ENCODE data around the gene LYVE1. TPM values are rescaled to one million over a fixed set of nuclear protein-coding genes. Genes with fewer than 3 reads are reported as not detected.

Gene LYVE1
- polyA plus RNA-seq, 3 donors: 12.3 to 113 (median 112) TPM

DNA sequence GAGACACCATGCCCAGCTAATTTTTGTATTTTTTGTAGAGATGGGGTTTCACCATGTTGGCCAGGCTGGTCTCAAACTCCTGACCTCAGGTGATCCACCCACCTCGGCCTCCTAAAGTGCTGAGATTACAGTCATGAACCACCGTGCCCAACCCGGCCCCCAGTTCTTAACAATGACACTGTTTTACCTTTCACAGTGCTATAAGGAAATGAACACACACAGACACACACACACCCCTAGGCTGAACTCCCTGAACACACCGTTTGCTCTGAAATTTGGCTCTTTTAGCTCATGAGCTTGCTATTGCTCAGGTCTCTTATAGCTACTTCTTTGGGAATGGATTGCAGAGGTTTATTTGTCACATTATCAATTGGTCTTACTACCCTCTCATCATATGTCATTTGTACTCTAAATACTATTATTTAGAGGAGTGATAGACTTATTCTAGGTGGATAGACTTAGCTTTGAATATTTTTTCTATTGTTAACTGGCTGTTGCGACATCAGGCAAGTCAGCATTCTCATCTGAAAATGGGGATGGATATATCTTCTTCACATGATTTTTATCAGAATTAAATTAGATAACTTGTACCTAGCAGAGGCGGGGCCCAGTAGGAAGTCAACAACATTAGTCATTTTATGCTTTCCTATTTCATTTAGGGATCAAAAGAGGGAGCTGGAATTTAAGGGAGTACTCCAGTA, 2.1 kb downstream of the LYVE1 start:
- H3K27ac ChIP-seq (ENCODE audit: low read depth, low read length): no peak overlapping the region
- WGBS, 3 donors: 73 to 77% (median 76%) methylated on average over 6 of the region's 6 CpGs

- 84 to 91% (median 84%) methylated on average over 4 of the region's 4 CpGs for WGBS, 3 donors
- H3K27ac ChIP-seq (ENCODE audit: low read depth, low read length): no peak overlapping the region
Measured at GRCh38 chr11:10565493-10565892, 3.0 kb downstream of the LYVE1 start.

- H3K27ac ChIP-seq (ENCODE audit: low read depth, low read length): no peak overlapping the region
- WGBS, 3 donors: 54 to 67% (median 56%) methylated on average over 1 of the region's 1 CpG
Measured at GRCh38 chr11:10564696-10565318, 3.7 kb downstream of the LYVE1 start.

DNA sequence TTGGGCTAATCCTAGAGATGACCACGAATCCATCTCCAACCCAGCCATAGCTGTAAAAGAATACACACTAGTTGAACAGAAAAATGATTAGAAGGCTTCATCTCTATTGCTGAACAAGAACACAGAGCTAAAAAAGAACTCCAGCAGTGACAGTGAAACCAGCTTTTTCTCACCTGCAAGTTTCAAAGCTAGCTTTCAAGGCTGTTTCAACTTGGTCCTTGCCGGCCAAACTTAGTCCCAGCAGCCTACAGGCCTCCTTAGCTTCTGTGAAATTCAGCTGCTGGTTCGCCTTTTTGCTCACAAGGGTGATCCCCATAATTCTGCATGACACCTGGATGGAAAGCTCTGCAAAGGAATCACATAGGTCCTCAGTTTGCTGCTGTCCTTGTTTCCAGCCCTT, 4.4 kb downstream of the LYVE1 start:
- H3K27ac ChIP-seq (ENCODE audit: low read depth, low read length): no peak overlapping the region
- WGBS, 3 donors: 80 to 91% (median 90%) methylated on average over 3 of the region's 3 CpGs

DNA sequence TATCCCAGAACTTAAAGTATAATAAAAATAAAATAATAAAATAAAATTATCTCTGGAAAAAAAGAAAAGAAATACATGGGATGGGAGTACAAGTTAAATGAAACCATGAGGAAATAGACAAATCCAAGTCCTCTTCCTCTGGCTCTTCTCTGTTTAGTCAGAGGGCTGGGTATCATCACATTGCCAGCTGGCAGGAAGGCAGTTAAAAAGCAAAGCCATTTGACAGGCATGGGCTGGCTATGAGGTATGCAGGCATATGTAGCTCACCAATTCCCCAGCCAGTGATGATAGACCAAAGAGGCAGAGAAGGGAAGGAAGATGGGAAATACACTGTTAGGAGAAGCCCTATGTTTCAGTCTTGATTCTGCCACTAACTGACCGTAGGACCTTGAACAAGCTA, 6.5 kb downstream of the LYVE1 start:
- H3K27ac ChIP-seq (ENCODE audit: low read depth, low read length): no peak overlapping the region
- WGBS, 3 donors: 81 to 95% (median 89%) methylated on average over 1 of the region's 1 CpG

DNA sequence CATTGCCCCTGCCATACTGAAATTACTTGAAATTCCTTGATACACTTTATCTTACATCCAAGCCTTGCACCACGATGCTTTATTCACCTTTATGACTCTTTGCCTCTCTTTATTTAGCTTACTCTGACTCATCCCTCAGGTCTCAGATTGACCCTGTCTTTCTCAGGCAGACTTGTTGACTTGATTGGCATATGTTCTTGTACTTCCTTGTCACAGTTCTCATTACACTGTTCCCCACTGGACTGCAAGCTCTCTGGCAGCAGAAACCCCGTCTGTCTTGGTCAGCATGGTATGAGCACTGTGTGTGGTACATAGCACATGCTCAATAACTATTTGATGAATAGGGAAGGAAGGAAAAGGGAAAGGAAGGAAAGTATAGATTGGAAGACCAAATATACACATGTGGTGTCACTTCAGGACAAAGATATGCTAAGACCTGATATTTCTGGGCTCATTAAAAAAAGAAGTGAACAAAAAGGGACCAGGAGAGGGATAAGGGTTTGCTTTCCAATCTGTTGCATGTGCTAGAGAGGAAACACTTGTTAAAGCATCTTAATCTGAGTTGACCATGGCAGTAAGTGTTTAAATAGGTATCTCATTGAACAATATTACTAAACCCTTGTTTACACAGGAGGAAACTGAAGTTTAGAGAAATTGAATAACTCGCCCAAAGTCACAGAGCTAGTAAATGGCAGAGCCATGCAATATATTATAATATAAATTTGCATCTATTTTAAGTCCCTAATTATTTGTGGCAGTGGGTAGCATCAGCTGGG, 7.2 kb downstream of the LYVE1 start:
- 66 to 80% (median 69%) methylated on average over 3 of the region's 3 CpGs for WGBS, 3 donors
- no peak overlapping the region for H3K27ac ChIP-seq (ENCODE audit: low read depth, low read length)

DNA sequence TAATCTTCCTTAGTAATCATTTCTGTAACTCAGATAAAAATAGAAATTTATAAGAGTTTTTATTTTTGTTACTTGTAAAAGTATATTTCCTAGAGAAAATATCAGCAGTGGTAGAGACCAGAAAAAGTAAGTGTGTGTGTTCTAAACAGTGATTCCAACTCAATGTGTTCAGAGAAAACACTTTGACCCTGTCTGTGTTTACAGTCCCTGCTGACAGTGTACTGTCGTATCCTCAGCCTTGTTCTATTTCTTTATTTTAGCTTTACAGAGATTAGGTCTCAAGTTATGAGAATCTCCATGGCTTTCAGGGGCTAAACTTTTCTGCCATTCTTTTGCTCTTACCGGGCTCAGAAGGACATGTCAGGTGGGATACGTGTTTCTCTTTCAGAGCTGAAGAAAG, 10.2 kb downstream of the LYVE1 start:
- no peak overlapping the region for H3K27ac ChIP-seq (ENCODE audit: low read depth, low read length)
- 67 to 89% (median 88%) methylated on average over 3 of the region's 3 CpGs for WGBS, 3 donors

DNA sequence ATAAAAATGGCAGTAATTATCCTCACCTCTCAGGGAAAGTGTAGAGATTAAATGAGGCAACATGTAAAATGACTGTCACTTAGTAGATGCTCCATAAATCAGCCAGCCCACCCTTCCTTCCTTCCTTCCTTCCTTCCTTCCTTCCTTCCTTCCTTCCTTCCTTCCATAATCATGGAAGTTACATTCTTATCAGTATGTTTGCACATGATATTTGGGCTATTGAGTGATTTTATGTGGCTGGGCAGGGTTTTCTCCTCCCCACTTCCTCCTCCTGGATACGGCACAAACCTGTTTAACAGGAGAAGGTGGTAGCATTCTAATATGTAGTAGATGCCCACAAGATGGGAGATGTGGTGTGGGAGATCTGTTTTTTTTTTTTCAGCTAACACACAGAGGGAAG, 11.9 kb downstream of the LYVE1 start:
- 33 to 61% (median 38%) methylated on average over 1 of the region's 1 CpG for WGBS, 3 donors
- no peak overlapping the region for H3K27ac ChIP-seq (ENCODE audit: low read depth, low read length)

DNA sequence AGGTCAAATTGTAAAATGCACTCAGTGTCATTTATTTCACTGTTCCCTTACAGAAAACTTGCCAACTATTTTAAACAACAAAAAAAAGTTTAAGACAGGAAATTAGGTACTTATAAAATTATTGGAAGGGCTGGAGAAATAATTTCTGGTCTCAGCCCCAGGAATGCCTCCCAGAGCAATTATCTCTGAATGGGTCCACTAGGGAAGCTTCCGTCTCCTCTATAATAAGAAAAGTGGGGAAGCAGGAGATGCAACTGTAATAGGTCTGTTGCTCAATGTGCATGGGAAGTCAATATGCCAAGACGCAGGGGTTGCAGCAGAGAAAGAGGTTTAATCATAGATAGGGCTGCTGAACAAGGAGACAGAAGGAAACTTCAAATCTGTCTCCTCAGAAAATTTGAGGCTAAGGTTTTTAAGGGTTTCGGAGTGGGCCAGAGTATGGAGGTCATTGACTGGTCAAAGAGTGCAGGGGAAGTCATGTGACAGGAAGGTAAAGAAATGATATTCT, 16.6 kb downstream of the LYVE1 start:
- H3K27ac ChIP-seq (ENCODE audit: low read depth, low read length): no peak overlapping the region
- 79 to 83% (median 83%) methylated on average over 3 of the region's 3 CpGs for WGBS, 3 donors

- WGBS, 3 donors: 70 to 88% (median 81%) methylated on average over 4 of the region's 4 CpGs
- H3K27ac ChIP-seq (ENCODE audit: low read depth, low read length): no peak overlapping the region
Measured at GRCh38 chr11:10551290-10551592, 17.2 kb downstream of the LYVE1 start.

DNA sequence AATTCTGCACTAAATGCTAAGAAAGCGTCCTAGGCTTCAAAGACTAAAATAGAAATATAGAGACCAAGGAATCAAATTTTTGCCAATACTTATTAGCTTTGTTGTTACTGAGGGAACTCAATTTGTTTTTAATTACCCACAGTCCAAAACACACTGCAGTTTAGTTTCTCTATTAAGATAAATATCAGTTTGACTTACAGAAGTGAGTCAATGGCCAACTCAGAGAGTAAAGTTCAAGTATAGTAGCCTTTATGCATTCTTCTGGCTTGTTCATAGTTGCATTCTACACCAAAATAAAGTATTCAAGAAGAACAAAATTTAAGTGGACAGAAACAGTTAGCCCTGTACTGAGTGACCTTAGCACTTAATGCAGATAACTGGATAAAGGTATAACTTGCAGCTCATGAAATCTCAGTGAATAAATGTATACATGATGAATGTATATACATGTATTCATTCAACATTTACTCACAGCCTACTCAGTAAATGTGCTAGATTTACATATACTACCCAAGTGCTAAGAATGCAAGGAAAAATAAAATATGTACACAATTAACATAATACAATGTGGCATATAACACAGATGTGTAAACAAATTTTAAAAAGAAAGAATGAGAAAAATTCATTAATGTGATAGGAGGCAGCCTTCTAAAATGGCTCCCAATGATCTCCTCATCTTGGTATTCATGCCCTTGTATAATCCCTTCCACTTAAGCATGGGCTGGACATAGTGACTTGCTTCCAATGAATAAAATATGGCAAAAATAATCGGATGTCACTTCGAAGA, 17.8 kb downstream of the LYVE1 start:
- H3K27ac ChIP-seq (ENCODE audit: low read depth, low read length): no peak overlapping the region
- 87 to 91% (median 87%) methylated on average over 3 of the region's 3 CpGs for WGBS, 3 donors

DNA sequence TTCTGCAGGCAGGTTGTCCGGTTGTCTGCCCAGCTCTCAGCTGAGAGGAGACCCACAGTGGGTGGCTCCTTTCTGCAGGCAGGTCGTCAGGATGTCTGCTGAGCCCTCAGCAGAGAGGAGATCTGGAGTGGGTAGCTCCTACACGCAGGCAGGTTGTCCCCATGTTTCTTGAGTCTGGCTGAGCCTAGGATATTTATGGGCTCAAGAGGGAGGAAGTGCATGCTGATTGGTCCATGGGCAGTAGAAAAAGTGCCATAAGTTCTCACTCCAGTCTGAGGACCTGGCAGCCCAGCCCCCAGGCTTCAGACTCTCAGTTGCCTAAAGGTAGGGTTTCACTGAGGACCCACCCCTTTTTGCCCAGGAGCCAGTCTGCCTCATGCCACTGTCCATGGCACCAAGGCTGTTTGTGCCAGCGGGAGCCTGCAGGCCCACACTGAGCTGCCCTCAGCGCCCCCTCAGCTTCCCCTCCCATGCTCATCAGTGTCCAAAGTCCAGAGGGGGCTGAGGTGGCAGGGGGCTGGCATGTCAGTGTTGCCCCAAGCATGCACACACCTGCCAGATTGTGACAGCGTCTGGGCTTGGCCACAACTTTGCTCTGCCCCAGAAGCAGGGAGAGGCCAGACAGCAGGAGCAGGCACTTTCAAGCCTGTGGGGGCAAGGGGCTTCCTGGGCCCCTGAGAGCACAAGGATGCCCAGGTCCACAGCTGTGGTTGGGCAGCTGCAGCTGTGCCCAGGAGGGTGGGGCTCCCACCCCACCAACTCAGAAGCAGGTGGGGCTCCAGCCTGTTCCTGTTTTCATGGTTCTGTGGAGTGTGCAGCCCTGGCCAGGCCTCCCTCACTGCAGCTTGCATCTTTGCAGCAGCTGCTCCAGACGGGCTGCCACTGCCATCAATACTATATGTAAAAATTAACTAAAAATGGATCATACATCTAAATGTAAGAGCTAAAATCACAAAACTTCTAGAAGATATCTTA, 23.7 kb downstream of the LYVE1 start:
- WGBS, 3 donors: 76 to 86% (median 78%) methylated on average over 7 of the region's 7 CpGs

DNA sequence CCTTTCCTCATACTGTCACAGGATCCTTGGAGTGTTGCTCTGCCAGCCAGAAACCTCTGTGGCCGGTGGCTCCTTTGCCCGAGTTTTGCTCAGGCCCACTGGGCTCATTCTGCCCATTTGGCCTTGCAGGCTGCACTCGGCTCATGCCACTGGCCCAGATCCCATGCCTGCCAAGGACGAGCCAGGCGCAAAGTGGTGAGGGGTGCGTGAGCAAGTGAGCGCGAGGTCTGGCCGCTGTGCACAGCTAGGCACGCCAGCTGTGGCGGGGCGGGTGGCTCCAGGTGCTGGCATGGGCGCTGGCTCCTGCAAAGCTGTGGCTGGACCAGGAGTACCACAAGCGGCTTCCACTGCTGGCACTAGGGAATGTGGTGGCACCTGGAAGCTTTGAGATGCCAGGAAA, 24.7 kb downstream of the LYVE1 start:
- WGBS, 3 donors: 97 to 99% (median 97%) methylated on average over 12 to 14 of the region's 14 CpGs
- no peak overlapping the region for H3K27ac ChIP-seq (ENCODE audit: low read depth, low read length)

More for the DNA sequence above, 23.7 kb downstream of the LYVE1 start:
- no peak overlapping the region for H3K27ac ChIP-seq (ENCODE audit: low read depth, low read length)

DNA sequence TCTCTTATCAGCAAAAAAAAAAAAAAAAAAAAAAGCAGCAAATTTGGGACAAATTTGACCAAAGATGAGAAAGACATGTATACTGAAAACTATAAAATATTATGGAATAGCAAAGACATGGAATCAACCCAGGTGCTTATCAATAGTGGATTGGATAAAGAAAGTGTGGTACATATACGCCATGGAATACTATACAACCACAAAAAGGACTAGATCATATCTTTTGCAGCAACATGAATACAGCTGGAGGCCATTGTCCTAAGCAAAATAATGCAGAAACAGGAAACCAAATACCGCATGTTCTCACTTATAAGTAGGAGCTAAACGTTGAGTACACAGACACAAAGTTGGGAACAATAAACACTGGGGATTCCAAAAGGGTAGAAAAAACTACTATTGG, 25.7 kb downstream of the LYVE1 start:
- WGBS, 3 donors: 88 to 94% (median 91%) methylated on average over 3 of the region's 3 CpGs
- H3K27ac ChIP-seq (ENCODE audit: low read depth, low read length): no peak overlapping the region

DNA sequence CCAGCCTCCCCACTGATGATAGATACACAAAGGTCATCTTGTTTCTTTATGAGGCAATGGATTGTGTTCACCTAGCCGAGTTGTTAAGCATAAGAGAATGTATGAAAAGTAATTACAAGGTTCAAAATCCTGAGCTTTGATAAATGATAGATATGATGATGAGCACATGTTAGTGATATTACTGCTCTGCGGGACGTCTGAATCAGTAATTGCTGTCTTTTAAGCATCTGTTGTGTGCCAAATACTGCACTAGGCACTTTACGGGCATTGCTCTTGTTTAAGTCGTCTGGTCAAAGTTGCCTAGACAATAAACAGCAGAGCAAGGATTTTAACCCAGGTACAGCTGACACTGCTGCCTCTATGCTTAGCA, 26.9 kb downstream of the LYVE1 start:
- no peak overlapping the region for H3K27ac ChIP-seq (ENCODE audit: low read depth, low read length)

DNA sequence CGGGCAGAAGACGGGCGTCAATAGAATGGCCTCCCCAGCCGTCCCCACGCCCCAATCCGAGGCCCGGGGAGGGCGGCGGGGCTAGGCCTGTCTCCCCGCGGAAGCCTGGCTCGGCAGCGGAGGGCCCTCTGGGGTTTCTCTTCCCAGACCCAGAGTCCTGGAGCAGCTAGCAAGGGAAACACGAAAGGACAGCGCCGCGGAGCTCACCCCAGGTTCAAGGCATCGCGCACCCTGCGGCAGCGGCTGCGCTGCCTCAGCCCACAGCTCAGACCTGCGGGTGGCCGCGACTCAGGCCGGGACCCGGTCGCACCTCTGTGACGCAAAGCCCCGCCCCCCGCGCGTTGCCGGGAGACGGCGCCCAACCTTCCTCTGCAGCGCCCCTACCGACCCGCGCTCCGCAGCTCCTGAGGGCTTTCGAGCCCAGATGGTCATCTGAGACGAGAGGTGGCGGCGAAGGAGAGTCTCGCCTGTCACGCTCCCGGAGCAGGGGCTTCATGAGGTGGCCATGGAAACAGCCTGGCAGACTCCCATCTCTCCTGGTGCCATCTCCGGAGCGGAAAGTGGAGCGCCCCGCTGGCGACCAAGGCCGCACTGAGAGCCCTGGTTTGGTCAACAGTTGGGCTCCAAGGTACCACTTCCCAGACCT, 27.4 kb downstream of the LYVE1 start, which contains the start of gene RNF141:
TSS of gene RNF141 (minus strand) at position 273 of the 646 bp plus-strand sequence. CDS start 7,029 bp downstream, outside the sequence.
- no peak within 1 kb of the TSS for H3K27ac ChIP-seq (ENCODE audit: low read depth, low read length)
- WGBS, 3 donors: 1% methylated on average over 49 to 54 of the region's 54 CpGs

More for the DNA sequence above, 26.9 kb downstream of the LYVE1 start:
- 47 to 71% (median 63%) methylated on average over 5 of the region's 5 CpGs for WGBS, 3 donors

DNA sequence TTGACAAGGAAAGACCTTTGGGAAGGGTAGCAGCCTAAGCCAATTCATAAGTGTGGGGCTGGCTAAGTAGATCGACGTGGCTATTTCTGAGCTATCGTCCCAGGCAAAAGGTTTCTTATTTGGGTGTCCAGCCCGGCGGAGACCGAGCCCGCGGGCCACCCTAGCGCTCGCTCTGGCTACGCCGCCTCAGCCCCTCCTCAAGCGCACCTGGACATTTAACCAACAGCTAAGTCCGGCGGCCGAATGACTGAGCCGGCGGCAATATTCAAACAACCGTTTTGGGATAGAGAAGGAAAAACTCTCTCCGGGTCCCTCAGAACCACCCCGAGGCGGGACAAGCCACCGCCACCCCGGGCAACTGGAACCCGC, 27.9 kb downstream of the LYVE1 start:
- WGBS, 3 donors: 0 to 1% (median 1%) methylated on average over 25 of the region's 25 CpGs
- H3K27ac ChIP-seq (ENCODE audit: low read depth, low read length): no peak overlapping the region
